ENCODE measurements around the gene HSD3B7. TPM values are rescaled to one million over a fixed set of nuclear protein-coding genes. Genes with fewer than 3 reads are reported as not detected.

The HSD3B7 gene
- total and polyA plus RNA-seq, 2 of the 8 experiments (the other 6 are each of a cell fraction or from before 2014, with no cell fraction given): 2.9 to 6.6 TPM

- no peak overlapping the region for H3K9ac ChIP-seq (replicated peaks in 1 of 4; ENCODE audit: extremely low read depth in 1 of 4, low read depth in 3 of 4, low read length in 3 of 4)
- H3K56ac ChIP-seq (replicated peaks; ENCODE audit: insufficient read length, low read depth, low read length): no peak overlapping the region
- H4K91ac ChIP-seq (replicated peaks; ENCODE audit: insufficient read length, low read length): no peak overlapping the region
- no peak overlapping the region for H2BK20ac ChIP-seq (ENCODE audit: low read length)
- H3K9me3 ChIP-seq (ENCODE audit: insufficient read depth in 2 of 2, low read depth in 1 of 2, low read length in 1 of 2): no peaks in the 10 kb centered on the region
- H2AFZ ChIP-seq (ENCODE audit: low read length): no peak overlapping the region
- H3K79me2 ChIP-seq (ENCODE audit: control insufficient read depth in 1 of 2, insufficient read depth in 2 of 2, low read length in 2 of 2): peaks cover 0 to 4% of the 10 kb centered on the region in 2 experiments; a peak in 1 of 4 replicates
- H3K23ac ChIP-seq (ENCODE audit: insufficient read length): no peak overlapping the region
- 0 out of 2 replicates have a peak, but pooled peaks cover 6% of the 10 kb centered on the region for H3K79me1 ChIP-seq (ENCODE audit: low read depth, low read length)
- peaks cover 1% of the 10 kb centered on the region; the same call in 1 of the 2 replicates for H3K23me2 ChIP-seq (ENCODE audit: low read depth, low read length)
- no peak overlapping the region for H3K14ac ChIP-seq (ENCODE audit: insufficient read length)
- H2BK15ac ChIP-seq (ENCODE audit: low read length): no peak overlapping the region
- H2AK5ac ChIP-seq (ENCODE audit: low read depth, low read length): no peak overlapping the region
- POLR2A ChIA-PET (ENCODE audit: partially characterized antibody): interaction anchor here (0.9 to 1.6 kb wide), 4 partner anchors 22 to 112 kb away, joined by 3 to 6 read pairs (median 3); partner anchors contain the start of genes CTF1, HSD3B7, ZNF646 and ZNF668
- no peaks in the 10 kb centered on the region for H3K36me3 ChIP-seq (ENCODE audit: control insufficient read depth in 2 of 4, insufficient read depth in 4 of 4, low read length in 3 of 4)
- no peak overlapping the region for H4K5ac ChIP-seq (ENCODE audit: insufficient read length, low read depth, low read length)
- no peak overlapping the region for H2BK12ac ChIP-seq (ENCODE audit: low read depth, low read length)
- H4K20me1 ChIP-seq (replicated peaks in 1 of 2; ENCODE audit: control insufficient read depth in 1 of 2, insufficient read depth in 2 of 2, low read length in 2 of 2): peaks cover 0 to 4% of the 10 kb centered on the region in 2 experiments
- no peak overlapping the region for H3K27ac ChIP-seq (ENCODE audit: low read depth, low read length)
- no peak overlapping the region for H2BK5ac ChIP-seq (ENCODE audit: low read depth, low read length)
- no peak overlapping the region for H3K4ac ChIP-seq (replicated peaks; ENCODE audit: insufficient read length, low read depth, low read length)
- FAIRE-seq (no peak), DNase-seq (ENCODE audit: low read depth in 1 of 2, low spot score in 2 of 2) (no peak)
- H2BK120ac ChIP-seq (replicated peaks; ENCODE audit: low read depth, low read length): no peak overlapping the region
- H4K8ac ChIP-seq (ENCODE audit: extremely low read depth, insufficient read depth, low read length): no peak overlapping the region
- CTCF ChIA-PET (ENCODE audit: partially characterized antibody): interaction anchor here (1.3 to 3.9 kb wide), 4 partner anchors 23 to 93 kb away, joined by 3 to 21 read pairs (median 6); partner anchors contain the start of gene HSD3B7
- no peak overlapping the region for H3K4me2 ChIP-seq (ENCODE audit: insufficient read depth in 1 of 2, low read depth in 2 of 2, low read length in 2 of 2)
- no peak overlapping the region for H3K18ac ChIP-seq (ENCODE audit: extremely low read depth, low read length)
- WGBS, 2 experiments (ENCODE audit: extremely low coverage in 1 of 2, insufficient coverage in 1 of 2, insufficient read length in 1 of 2, insufficient replicate concordance in 2 of 2, low coverage in 1 of 2, low lambda C conversion rate in 2 of 2, missing lambda C conversion rate in 1 of 2): 83% methylated on average over 4 of the region's 6 CpGs; no CpG with 5 or more reads in 1 of the 2 experiments
- H3K4me1 ChIP-seq (replicated peaks in 1 of 4; ENCODE audit: control insufficient read depth in 3 of 4, insufficient read depth in 4 of 4, low read length in 3 of 4): peaks cover 4 to 18% (median 6%) of the 10 kb centered on the region in 4 experiments
- no peaks in the 10 kb centered on the region; a peak in 2 of 7 replicates for H3K27me3 ChIP-seq (replicated peaks in 1 of 4; ENCODE audit: control insufficient read depth in 3 of 4, extremely low read depth in 1 of 4, insufficient read depth in 3 of 4, low read length in 3 of 4)
- no peak overlapping the region for H3K4me3 ChIP-seq (ENCODE audit: extremely low read depth in 1 of 4, insufficient read depth in 2 of 4, low read depth in 3 of 4, low read length in 4 of 4)
- TF ChIP-seq SIN3A (conservative IDR thresholded peaks at IDR 0.05 in 1 of 2, IDR thresholded peaks at IDR 0.05 in 1 of 2; ENCODE audit: low read depth in 1 of 2, low read length in 2 of 2): no peak
- TF ChIP-seq SAP30 (IDR thresholded peaks at IDR 0.05; ENCODE audit: insufficient read depth, insufficient replicate concordance, low read length): no peak
- no peak for TF ChIP-seq PHF8 (conservative IDR thresholded peaks at IDR 0.05; ENCODE audit: low read depth, low read length)
- TF ChIP-seq KDM1A (IDR thresholded peaks at IDR 0.05; ENCODE audit: borderline replicate concordance, low read length): no peak
- no peak for TF ChIP-seq SIX5 (IDR thresholded peaks at IDR 0.05; ENCODE audit: low read depth, low read length)
- TF ChIP-seq TBP (IDR thresholded peaks at IDR 0.05; ENCODE audit: low read depth, low read length): no peak
- no peak for TF ChIP-seq TCF12 (IDR thresholded peaks at IDR 0.05; ENCODE audit: low read depth, low read length)
- no peak for TF ChIP-seq JUND (IDR thresholded peaks at IDR 0.05; ENCODE audit: low read length)
- TF ChIP-seq HDAC2 (IDR thresholded peaks at IDR 0.05; ENCODE audit: borderline replicate concordance in 1 of 2, low read depth in 2 of 2, low read length in 2 of 2): no peak
- no peak for TF ChIP-seq BACH1 (IDR thresholded peaks at IDR 0.05; ENCODE audit: low read length)
- no peak for TF ChIP-seq SUZ12 (IDR thresholded peaks at IDR 0.05; ENCODE audit: low read length)
- no peak for TF ChIP-seq ASH2L (IDR thresholded peaks at IDR 0.05; ENCODE audit: low read length)
- TF ChIP-seq CREB1 (IDR thresholded peaks at IDR 0.05): no peak
- no peak for TF ChIP-seq GABPA (IDR thresholded peaks at IDR 0.05; ENCODE audit: borderline replicate concordance, insufficient read depth, low read length)
These were observed 23.1 kb downstream of the HSD3B7 start for GRCh38 chr16:31008149-31008548.

All from H1 (cell line).